ENCODE data around the gene AHDC1. TPM values are rescaled to one million over a fixed set of nuclear protein-coding genes. Genes with fewer than 3 reads are reported as not detected.

Gene AHDC1
- polyA plus RNA-seq, 1 donor (not counting 4 experiments of a cell fraction or from before 2014, with no cell fraction given) = 4.2 TPM

- H3K4me2 ChIP-seq (ENCODE audit: control insufficient read depth, extremely low read depth, insufficient read depth, low read depth, low read length) = no peak overlapping the region
- FAIRE-seq = no peak
Measured at GRCh38 chr1:27592232-27592930, 11.6 kb downstream of the AHDC1 start.

GRCh38 chr1:27591622-27592021 lies 12.3 kb downstream of the AHDC1 start:
- H3K4me3 ChIP-seq (ENCODE audit: control insufficient read depth in 2 of 3, extremely low read depth in 1 of 3, insufficient read depth in 2 of 3, low read depth in 1 of 3, low read length in 3 of 3) = no peak overlapping the region
- no peak overlapping the region for H3K4me2 ChIP-seq (ENCODE audit: control insufficient read depth, extremely low read depth, insufficient read depth, low read depth, low read length)
- FAIRE-seq (peak; percentile 88), DNase-seq (ENCODE audit: low read depth, low spot score) (no peak)
- peaks cover 15% of the 10 kb centered on the region for H4K20me1 ChIP-seq (ENCODE audit: control insufficient read depth, extremely low read depth, insufficient read depth, low read length)
- no peak overlapping the region for H2AFZ ChIP-seq (ENCODE audit: control insufficient read depth, low read length)
- H3K9me3 ChIP-seq (ENCODE audit: control insufficient read depth, low read depth, low read length) = no peaks in the 10 kb centered on the region
- peaks cover 71% of the 10 kb centered on the region for H3K79me2 ChIP-seq (ENCODE audit: control insufficient read depth, insufficient read depth, low read length)
- no peaks in the 10 kb centered on the region for H3K27me3 ChIP-seq (ENCODE audit: control insufficient read depth, extremely low read depth, insufficient read depth, low read length)
- no peak overlapping the region for H3K27ac ChIP-seq (ENCODE audit: control insufficient read depth, insufficient read depth, low read length)
- peaks cover 2 to 6% of the 10 kb centered on the region in 2 experiments for H3K36me3 ChIP-seq (ENCODE audit: control insufficient read depth in 2 of 2, extremely low read depth in 1 of 2, insufficient read depth in 2 of 2, low read length in 2 of 2)
- H3K4me1 ChIP-seq (ENCODE audit: control insufficient read depth, extremely low read depth, insufficient read depth, low read length) = peaks cover 54% of the 10 kb centered on the region
- peaks cover 10% of the 10 kb centered on the region for H3K9me1 ChIP-seq (ENCODE audit: control insufficient read depth, extremely low read depth, insufficient read depth, low read length)
- dilution Hi-C loops (cut with MboI; ENCODE audit: extremely low pct_ligation_motif_present, low sequenced_read_pairs) = loop anchor here (25.0 kb wide), 1 partner anchor 179 kb away; no protein-coding TSS in a partner anchor
- TF ChIP-seq EZH2 (IDR thresholded peaks at IDR 0.05; ENCODE audit: low read length) = no peak
- no peak for TF ChIP-seq CTCF (optimal IDR thresholded peaks at IDR 0.05 in 1 of 3, IDR thresholded peaks at IDR 0.05 in 1 of 3, conservative IDR thresholded peaks at IDR 0.05 in 1 of 3; ENCODE audit: extremely low read depth in 1 of 3, insufficient read depth in 2 of 3, low read length in 3 of 3)
- no peak overlapping the region for H3K9ac ChIP-seq (ENCODE audit: control insufficient read depth, extremely low read depth, insufficient read depth, low read length)

More at GRCh38 chr1:27592232-27592930, 11.6 kb downstream of the AHDC1 start:
- TF ChIP-seq CTCF (optimal IDR thresholded peaks at IDR 0.05 in 1 of 3, IDR thresholded peaks at IDR 0.05 in 1 of 3, conservative IDR thresholded peaks at IDR 0.05 in 1 of 3; ENCODE audit: extremely low read depth in 1 of 3, insufficient read depth in 2 of 3, low read length in 3 of 3) = no peak
- TF ChIP-seq EZH2 (IDR thresholded peaks at IDR 0.05; ENCODE audit: low read length) = no peak
- Histone ChIP-seq H3K9ac (ENCODE audit: control insufficient read depth, extremely low read depth, insufficient read depth, low read length) (no peak overlapping the region), H3K36me3 (ENCODE audit: control insufficient read depth in 2 of 2, extremely low read depth in 1 of 2, insufficient read depth in 2 of 2, low read length in 2 of 2) (peaks cover 2 to 4% of the 10 kb centered on the region in 2 experiments), H3K27ac (ENCODE audit: control insufficient read depth, insufficient read depth, low read length) (no peak overlapping the region), H3K27me3 (ENCODE audit: control insufficient read depth, extremely low read depth, insufficient read depth, low read length) (no peaks in the 10 kb centered on the region), H2AFZ (ENCODE audit: control insufficient read depth, low read length) (no peak overlapping the region), H3K79me2 (ENCODE audit: control insufficient read depth, insufficient read depth, low read length) (peaks cover 71% of the 10 kb centered on the region), H3K4me3 (ENCODE audit: control insufficient read depth in 2 of 3, extremely low read depth in 1 of 3, insufficient read depth in 2 of 3, low read depth in 1 of 3, low read length in 3 of 3) (no peak overlapping the region), H3K9me3 (ENCODE audit: control insufficient read depth, low read depth, low read length) (no peaks in the 10 kb centered on the region), H4K20me1 (ENCODE audit: control insufficient read depth, extremely low read depth, insufficient read depth, low read length) (peaks cover 21% of the 10 kb centered on the region), H3K4me1 (ENCODE audit: control insufficient read depth, extremely low read depth, insufficient read depth, low read length) (peaks cover 57% of the 10 kb centered on the region), H3K9me1 (ENCODE audit: control insufficient read depth, extremely low read depth, insufficient read depth, low read length) (peaks cover 7% of the 10 kb centered on the region)
- dilution Hi-C loops (cut with MboI; ENCODE audit: extremely low pct_ligation_motif_present, low sequenced_read_pairs) = loop anchor here (25.0 kb wide), 1 partner anchor 180 kb away; no protein-coding TSS in a partner anchor
- no peak for DNase-seq (ENCODE audit: low read depth, low spot score)
